Osteocyte (in vitro differentiated cells): ENCODE measurements around the gene BMP2K. TPM values are rescaled to one million over a fixed set of nuclear protein-coding genes. Genes with fewer than 3 reads are reported as not detected.

Experiments used
- DNase-seq: peaks from one replicate; pipeline ENCODE4 v3.0.0; 2021; ENCODE audit warnings: mixed read lengths; ENCODE audit not compliant: unreplicated experiment; ENCODE audit errors: extremely low spot score
- H3K27ac Mint-ChIP-seq: one replicate; pipeline ENCODE4 v1.8.0; 2021; ENCODE audit warnings: mild to moderate bottlenecking, mixed read lengths; ENCODE audit not compliant: unreplicated experiment
- H3K27me3 Mint-ChIP-seq: one replicate; pipeline ENCODE4 v1.8.0; 2021; ENCODE audit warnings: mixed read lengths; ENCODE audit not compliant: unreplicated experiment
- H3K36me3 Mint-ChIP-seq: one replicate; pipeline ENCODE4 v1.8.0; 2021; ENCODE audit warnings: mixed read lengths; ENCODE audit not compliant: unreplicated experiment
- H3K4me1 Mint-ChIP-seq: one replicate; pipeline ENCODE4 v1.8.0; 2021; ENCODE audit warnings: mixed read lengths; ENCODE audit not compliant: unreplicated experiment
- H3K4me3 Mint-ChIP-seq: one replicate; pipeline ENCODE4 v1.8.0; 2021; ENCODE audit warnings: mild to moderate bottlenecking, moderate library complexity, mixed read lengths; ENCODE audit not compliant: unreplicated experiment
- H3K9me3 Mint-ChIP-seq: one replicate; pipeline ENCODE4 v1.8.0; 2021; ENCODE audit warnings: mixed read lengths; ENCODE audit not compliant: unreplicated experiment
- total RNA-seq: library from RNA; stranded (reverse); gene quantifications from 2 replicates; pipeline ENCODE4 v1.2.1, GENCODE V29; 2021
- TF ChIP-seq, protein P1 (sequence below): fragments of 200-600 bp; sonication (generic); IDR thresholded peaks from 2 replicates; pipeline ENCODE4 v1.5.0; 2021; ENCODE audit warnings: antibody characterized with exemption, mild to moderate bottlenecking, moderate library complexity

The BMP2K gene
- total RNA-seq, 1 donor from 2014 or later, result 19.5 TPM

GRCh38 chr4:78735697-78736096 lies 40.5 kb upstream of the BMP2K start:
- DNase-seq, result no peak
- no peaks in the 10 kb centered on the region for H3K36me3 Mint-ChIP-seq
- no peaks in the 10 kb centered on the region for H3K27me3 Mint-ChIP-seq
- no peak overlapping the region for H3K27ac Mint-ChIP-seq
- TF ChIP-seq, protein P1, sequence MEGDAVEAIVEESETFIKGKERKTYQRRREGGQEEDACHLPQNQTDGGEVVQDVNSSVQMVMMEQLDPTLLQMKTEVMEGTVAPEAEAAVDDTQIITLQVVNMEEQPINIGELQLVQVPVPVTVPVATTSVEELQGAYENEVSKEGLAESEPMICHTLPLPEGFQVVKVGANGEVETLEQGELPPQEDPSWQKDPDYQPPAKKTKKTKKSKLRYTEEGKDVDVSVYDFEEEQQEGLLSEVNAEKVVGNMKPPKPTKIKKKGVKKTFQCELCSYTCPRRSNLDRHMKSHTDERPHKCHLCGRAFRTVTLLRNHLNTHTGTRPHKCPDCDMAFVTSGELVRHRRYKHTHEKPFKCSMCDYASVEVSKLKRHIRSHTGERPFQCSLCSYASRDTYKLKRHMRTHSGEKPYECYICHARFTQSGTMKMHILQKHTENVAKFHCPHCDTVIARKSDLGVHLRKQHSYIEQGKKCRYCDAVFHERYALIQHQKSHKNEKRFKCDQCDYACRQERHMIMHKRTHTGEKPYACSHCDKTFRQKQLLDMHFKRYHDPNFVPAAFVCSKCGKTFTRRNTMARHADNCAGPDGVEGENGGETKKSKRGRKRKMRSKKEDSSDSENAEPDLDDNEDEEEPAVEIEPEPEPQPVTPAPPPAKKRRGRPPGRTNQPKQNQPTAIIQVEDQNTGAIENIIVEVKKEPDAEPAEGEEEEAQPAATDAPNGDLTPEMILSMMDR, result no peak
- H3K9me3 Mint-ChIP-seq, result peaks cover 7% of the 10 kb centered on the region
- peaks cover 14% of the 10 kb centered on the region for H3K4me1 Mint-ChIP-seq
- no peak overlapping the region for H3K4me3 Mint-ChIP-seq

- Mint-ChIP-seq H3K27me3 (no peaks in the 10 kb centered on the region), H3K27ac (no peak overlapping the region), H3K9me3 (peaks cover 7% of the 10 kb centered on the region), H3K36me3 (no peaks in the 10 kb centered on the region), H3K4me3 (no peak overlapping the region), H3K4me1 (peaks cover 14% of the 10 kb centered on the region)
- DNase-seq, result no peak
- TF ChIP-seq, protein P1, result no peak
These were observed 39.1 kb upstream of the BMP2K start for GRCh38 chr4:78737035-78737434.

DNA sequence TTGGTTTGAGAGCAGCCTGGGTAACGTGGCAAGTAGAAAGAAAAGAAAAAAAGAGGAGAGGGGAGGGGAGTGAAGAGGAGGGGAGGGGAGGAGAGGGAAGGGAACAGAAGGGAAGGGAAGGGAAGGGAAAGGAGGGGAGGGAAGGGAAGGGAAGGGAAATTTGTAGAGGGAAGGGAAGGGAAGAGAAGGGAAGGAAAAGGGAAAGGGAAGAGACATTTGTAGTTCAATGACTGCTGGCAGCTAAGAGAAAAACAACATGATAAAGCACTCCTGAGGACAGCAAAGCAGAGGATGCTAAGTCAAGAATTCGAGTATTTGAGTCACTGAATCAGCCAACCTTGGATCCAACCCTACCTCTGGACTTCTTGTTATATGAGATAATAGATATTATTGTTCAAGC lies 38.2 kb upstream of the BMP2K start:
- no peak overlapping the region for H3K4me3 Mint-ChIP-seq
- no peak for DNase-seq
- no peak overlapping the region for H3K27ac Mint-ChIP-seq
- H3K4me1 Mint-ChIP-seq, result peaks cover 14% of the 10 kb centered on the region
- H3K36me3 Mint-ChIP-seq, result no peaks in the 10 kb centered on the region
- H3K9me3 Mint-ChIP-seq, result peaks cover 7% of the 10 kb centered on the region
- TF ChIP-seq, protein P1, result no peak
- no peaks in the 10 kb centered on the region for H3K27me3 Mint-ChIP-seq

- TF ChIP-seq, protein P1, result no peak
- no peaks in the 10 kb centered on the region for H3K36me3 Mint-ChIP-seq
- peaks cover 2% of the 10 kb centered on the region for H3K4me1 Mint-ChIP-seq
- H3K9me3 Mint-ChIP-seq, result no peaks in the 10 kb centered on the region
- H3K4me3 Mint-ChIP-seq, result no peak overlapping the region
- no peak overlapping the region for H3K27ac Mint-ChIP-seq
- H3K27me3 Mint-ChIP-seq, result no peaks in the 10 kb centered on the region
- DNase-seq, result no peak
These were observed 33.9 kb upstream of the BMP2K start for GRCh38 chr4:78742300-78742699.

DNA sequence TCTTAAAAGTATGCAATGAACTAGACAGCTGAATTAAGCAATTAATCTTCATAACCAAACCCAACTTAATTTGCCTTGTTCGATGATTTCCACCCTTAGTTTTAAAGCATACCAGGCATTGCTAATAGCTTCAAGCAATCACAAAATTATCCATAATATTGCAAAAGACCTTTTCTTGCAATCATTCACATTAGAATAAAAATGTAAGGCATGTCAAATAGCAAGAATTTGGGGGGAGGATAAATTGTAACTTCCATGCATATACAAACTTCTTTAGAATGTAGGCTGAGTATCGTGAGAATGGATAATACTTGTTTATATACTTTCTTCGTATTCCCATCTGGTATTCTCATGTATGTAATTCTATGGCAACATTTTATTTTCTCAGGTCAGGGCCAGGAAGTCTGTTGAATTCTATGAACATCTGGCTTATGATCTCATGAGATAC lies 28.7 kb upstream of the BMP2K start:
- peaks cover 13% of the 10 kb centered on the region for H3K4me1 Mint-ChIP-seq
- no peak for DNase-seq

More for the DNA sequence above, 28.7 kb upstream of the BMP2K start:
- TF ChIP-seq, protein P1, result no peak
- Mint-ChIP-seq H3K36me3 (no peaks in the 10 kb centered on the region), H3K27ac (no peak overlapping the region), H3K27me3 (no peaks in the 10 kb centered on the region), H3K9me3 (no peaks in the 10 kb centered on the region), H3K4me3 (no peak overlapping the region)
